Suppressor macrophage treated with lipopolysaccharide for 4 hours (primary cell): ENCODE measurements around the gene FAM193B.

Experiments
- DNase-seq: peaks from one replicate; pipeline ENCODE4 v3.0.0-alpha.2; 2020

FAM193B gene

GRCh38 chr5:177512736-177513380, 41.5 kb downstream of the FAM193B start:
- no peak for DNase-seq

GRCh38 chr5:177511796-177512675, 42.3 kb downstream of the FAM193B start:
- DNase-seq, result no peak

GRCh38 chr5:177511181-177511580, 43.2 kb downstream of the FAM193B start:
- peak; percentile 23 for DNase-seq

- peak; percentile 94 for DNase-seq
These were observed 43.8 kb downstream of the FAM193B start for GRCh38 chr5:177510567-177511053.

GRCh38 chr5:177509991-177510566, 44.3 kb downstream of the FAM193B start:
- DNase-seq, result peak; percentile 21

- DNase-seq, result peak; percentile 76
These were observed 44.9 kb downstream of the FAM193B start, which contains the start of gene DOK3 for GRCh38 chr5:177509381-177509951. Gene DOK3, minus strand, starts transcription at chr5:177509826. Its CDS starts 286 bp downstream, at chr5:177509540.

GRCh38 chr5:177508837-177509236, 45.5 kb downstream of the FAM193B start:
- DNase-seq, result peak; percentile 44

- DNase-seq, result peak; percentile 30
These were observed 46.1 kb downstream of the FAM193B start for GRCh38 chr5:177508221-177508611.

- DNase-seq, result peak; percentile 61
These were observed 46.7 kb downstream of the FAM193B start for GRCh38 chr5:177507596-177508220.

GRCh38 chr5:177507165-177507564, 47.2 kb downstream of the FAM193B start:
- DNase-seq, result peak; percentile 37

- no peak for DNase-seq
These were observed 49.3 kb downstream of the FAM193B start for GRCh38 chr5:177505075-177505474.

GRCh38 chr5:177504086-177505056, 50.0 kb downstream of the FAM193B start:
- no peak for DNase-seq

GRCh38 chr5:177503351-177504085, 50.8 kb downstream of the FAM193B start:
- no peak for DNase-seq

GRCh38 chr5:177502886-177503285, 51.5 kb downstream of the FAM193B start:
- DNase-seq, result no peak

- DNase-seq, result peak; percentile 49
These were observed 52.3 kb downstream of the FAM193B start for GRCh38 chr5:177501874-177502678.

GRCh38 chr5:177500685-177501522, 53.5 kb downstream of the FAM193B start:
- DNase-seq, result peak; percentile 91

- DNase-seq, result no peak
These were observed 54.5 kb downstream of the FAM193B start for GRCh38 chr5:177499842-177500241.

- no peak for DNase-seq
These were observed 56.2 kb downstream of the FAM193B start for GRCh38 chr5:177498013-177498787.
